Lower leg skin (tissue), 4 donors: Measurements from ENCODE around the gene PRR23C. TPM values are rescaled to one million over a fixed set of nuclear protein-coding genes. Genes with fewer than 3 reads are reported as not detected.
"Not testable (repeated sequence)": the region's sequence is repeated elsewhere in the genome, so short reads cannot be mapped to it uniquely, and the experiment has no call there.

Experiments
- DNase-seq, 2 donors: peaks; one replicate each; pipeline ENCODE4 v3.0.0-alpha.2; 2019; ENCODE audit warnings: low spot score in 2 of 2
- H3K4me3 ChIP-seq: fragments of 200-600 bp; sonication (generic); 2 replicates; pipeline ENCODE4 v1.5.1; 2017; ENCODE audit warnings: mild to moderate bottlenecking, low read depth; ENCODE audit not compliant: poor library complexity, severe bottlenecking
- CTCF ChIP-seq, 3 donors: fragments of 450-650 bp; IDR thresholded peaks; one replicate each; pipeline ENCODE4 v1.5.1; 2016; ENCODE audit warnings: antibody characterized with exemption in 3 of 3, mild to moderate bottlenecking in 3 of 3, moderate library complexity in 2 of 3
- POLR2A ChIP-seq, 2 donors: fragments of 450-650 bp; IDR thresholded peaks; one replicate each; pipeline ENCODE4 v1.6.1; 2016 to 2017; ENCODE audit warnings: antibody characterized with exemption in 2 of 2, mild to moderate bottlenecking in 1 of 2, moderate library complexity in 1 of 2
- WGBS, 2 donors: methylation state at CpG; one replicate each; pipeline ENCODE4 v1.1.5; 2018; 5-methylcytosine and 5-hydroxymethylcytosine counted together
- intact Hi-C: fragments of 100-400 bp; cut with DNase I; formaldehyde crosslinking; loops from one replicate; pipeline ENCODE4 v1.15.0; 2023; ENCODE audit warnings: low total_unique reads
- total RNA-seq, 4 donors: library from RNA; depleted of rRNA; stranded (reverse); fragments of >200 nt; gene quantifications; one replicate each; pipeline ENCODE4 v1.1.0, GENCODE V29; 2016

The PRR23C gene
- total RNA-seq, 4 donors from 2014 or later = not detected

GRCh38 chr3:139032326-139033002 lies 12.2 kb downstream of the PRR23C start:
- H3K4me3 ChIP-seq = no peak overlapping the region
- 78 to 79% methylated on average over 2 of the region's 2 CpGs for WGBS, 2 donors
- intact Hi-C loops = no loop called here
- DNase-seq = no peak
- TF ChIP-seq POLR2A (IDR thresholded peaks at IDR 0.05) = no peak
- TF ChIP-seq CTCF (IDR thresholded peaks at IDR 0.05) = no peak

- DNase-seq, intact Hi-C loops, H3K4me3 ChIP-seq: not testable (repeated sequence)
These were observed 14.1 kb downstream of the PRR23C start for GRCh38 chr3:139030576-139030975.

GRCh38 chr3:139024968-139025367 lies 19.7 kb downstream of the PRR23C start:
- intact Hi-C loops = no loop called here
- 91 to 92% methylated on average over 2 of the region's 2 CpGs for WGBS, 2 donors

GRCh38 chr3:139020868-139021234 lies 23.8 kb downstream of the PRR23C start, which contains the start of gene PRR23B:
Gene PRR23B, minus strand, starts transcription at chr3:139020926. Its CDS starts 265 bp downstream, at chr3:139020661.
- DNase-seq = peak in 1 of 2 donors; percentile 64
- WGBS, 2 donors = 49 to 76% methylated on average over 19 of the region's 19 CpGs
- no peak for TF ChIP-seq POLR2A (IDR thresholded peaks at IDR 0.05)
- TF ChIP-seq CTCF (IDR thresholded peaks at IDR 0.05) = no peak
- intact Hi-C loops = no loop called here
- H3K4me3 ChIP-seq = no peak within 1 kb of the TSS

More at GRCh38 chr3:139024968-139025367, 19.7 kb downstream of the PRR23C start:
- no peak overlapping the region for H3K4me3 ChIP-seq
- no peak for DNase-seq
- TF ChIP-seq POLR2A (IDR thresholded peaks at IDR 0.05) = no peak
- no peak for TF ChIP-seq CTCF (IDR thresholded peaks at IDR 0.05)

GRCh38 chr3:139020036-139020867 lies 24.4 kb downstream of the PRR23C start:
- H3K4me3 ChIP-seq = no peak overlapping the region
- peak in 1 of 2 donors; percentile 46 for DNase-seq
- 63 to 75% methylated on average over 72 to 81 of the region's 81 CpGs for WGBS, 2 donors
- no peak for TF ChIP-seq POLR2A (IDR thresholded peaks at IDR 0.05)
- TF ChIP-seq CTCF (IDR thresholded peaks at IDR 0.05) = no peak
- intact Hi-C loops = no loop called here

- no peak overlapping the region for H3K4me3 ChIP-seq
- TF ChIP-seq POLR2A (IDR thresholded peaks at IDR 0.05) = no peak
- no peak for TF ChIP-seq CTCF (IDR thresholded peaks at IDR 0.05)
- intact Hi-C loops = no loop called here
- DNase-seq = no peak
- WGBS, 2 donors = 71 to 75% methylated on average over 3 of the region's 3 CpGs
These were observed 28.2 kb downstream of the PRR23C start for GRCh38 chr3:139016430-139017048.
